Right ventricle myocardium superior (tissue), 1 donor: ENCODE measurements around the gene GSTCD. TPM values are rescaled to one million over a fixed set of nuclear protein-coding genes. Genes with fewer than 3 reads are reported as not detected.
"Not testable (repeated sequence)": the region's sequence is repeated elsewhere in the genome, so short reads cannot be mapped to it uniquely, and the experiment has no call there.

Experiments used
- ATAC-seq: fragments of 200-7000 bp; cut with Tn5 transposase; one replicate; pipeline ENCODE4 v1.9.1; 2020; ENCODE audit warnings: mild to moderate bottlenecking; ENCODE audit not compliant: poor library complexity
- DNase-seq: peaks from one replicate; pipeline ENCODE4 v3.0.0-alpha.2; 2020
- intact Hi-C: fragments of 100-400 bp; cut with DNase I; formaldehyde crosslinking; loops from one replicate; pipeline ENCODE4 v1.11.2; 2022
- total RNA-seq: library from RNA; stranded (reverse); fragmentation: NEBNext Ultra II Directional; extraction: Animal tissue kit (Norgen Biotek cat#: 25700); gene quantifications from one replicate; pipeline ENCODE4 v1.2.1, GENCODE V29; 2021
- donor health status: DM: no; HTN: yes; CAD: no; lungs with severe emphysema.

GSTCD gene
- total RNA-seq, 1 donor from 2014 or later = 3.4 TPM

- ATAC-seq = no peak
- intact Hi-C loops = loop anchor here (10.0 kb wide), 1 partner anchor 566 kb away; the partner anchor contains the start of gene TET2
- no peak for DNase-seq
Measured at GRCh38 chr4:105710678-105711077, 2.1 kb downstream of the GSTCD start.

GRCh38 chr4:105712766-105713165 lies 4.2 kb downstream of the GSTCD start:
- intact Hi-C loops = loop anchor here (10.0 kb wide), 1 partner anchor 568 kb away; the partner anchor contains the start of gene TET2
- DNase-seq = no peak
- no peak for ATAC-seq

- DNase-seq (no peak), ATAC-seq (no peak)
- intact Hi-C loops = loop anchor here (10.0 kb wide), 1 partner anchor 569 kb away; the partner anchor contains the start of gene TET2
Measured at GRCh38 chr4:105714071-105714521, 5.5 kb downstream of the GSTCD start.

GRCh38 chr4:105714932-105715331 lies 6.3 kb downstream of the GSTCD start:
- DNase-seq (no peak), ATAC-seq (no peak)
- intact Hi-C loops = loop anchor here (10.0 kb wide), 1 partner anchor 570 kb away; the partner anchor contains the start of gene TET2

GRCh38 chr4:105715692-105716278 lies 7.2 kb downstream of the GSTCD start:
- DNase-seq (no peak), ATAC-seq (no peak)
- intact Hi-C loops = loop anchor here (10.0 kb wide), 1 partner anchor 571 kb away; the partner anchor contains the start of gene TET2

GRCh38 chr4:105719204-105719603 lies 10.6 kb downstream of the GSTCD start:
- intact Hi-C loops = loop anchor here (10.0 kb wide), 1 partner anchor 574 kb away; the partner anchor contains the start of gene TET2

GRCh38 chr4:105725623-105726022 lies 17.0 kb downstream of the GSTCD start:
- intact Hi-C loops = no loop called here
- DNase-seq (no peak), ATAC-seq (no peak)

More at GRCh38 chr4:105719204-105719603, 10.6 kb downstream of the GSTCD start:
- DNase-seq = no peak
- ATAC-seq = no peak

- intact Hi-C loops, DNase-seq: not testable (repeated sequence)
Measured at GRCh38 chr4:105729895-105730294, 21.3 kb downstream of the GSTCD start.

GRCh38 chr4:105735217-105735616 lies 26.6 kb downstream of the GSTCD start:
- ATAC-seq, DNase-seq, intact Hi-C loops: not testable (repeated sequence)

More at GRCh38 chr4:105729895-105730294, 21.3 kb downstream of the GSTCD start:
- not testable (repeated sequence) for ATAC-seq

GRCh38 chr4:105741548-105741947 lies 33.0 kb downstream of the GSTCD start:
- intact Hi-C loops = no loop called here
- DNase-seq (no peak), ATAC-seq (no peak)

GRCh38 chr4:105748222-105748621 lies 39.6 kb downstream of the GSTCD start:
- ATAC-seq (no peak), DNase-seq (no peak)
- intact Hi-C loops = no loop called here

- ATAC-seq = no peak
Measured at GRCh38 chr4:105751718-105752299, 43.2 kb downstream of the GSTCD start.

GRCh38 chr4:105753361-105753760 lies 44.8 kb downstream of the GSTCD start:
- DNase-seq (no peak), ATAC-seq (no peak)
- intact Hi-C loops = no loop called here

More at GRCh38 chr4:105751718-105752299, 43.2 kb downstream of the GSTCD start:
- DNase-seq = no peak
- intact Hi-C loops = no loop called here

GRCh38 chr4:105755375-105755774 lies 46.8 kb downstream of the GSTCD start:
- intact Hi-C loops = no loop called here
- DNase-seq = no peak
- ATAC-seq = no peak

GRCh38 chr4:105758958-105759357 lies 50.4 kb downstream of the GSTCD start:
- ATAC-seq = no peak
- intact Hi-C loops = no loop called here
- no peak for DNase-seq

GRCh38 chr4:105765690-105766407 lies 57.3 kb downstream of the GSTCD start:
- intact Hi-C loops = no loop called here
- peak; percentile 78 for ATAC-seq
- no peak for DNase-seq

GRCh38 chr4:105767579-105767978 lies 59.0 kb downstream of the GSTCD start:
- ATAC-seq = no peak
- intact Hi-C loops = no loop called here

GRCh38 chr4:105770524-105770923 lies 61.9 kb downstream of the GSTCD start:
- intact Hi-C loops, ATAC-seq, DNase-seq: not testable (repeated sequence)

More at GRCh38 chr4:105767579-105767978, 59.0 kb downstream of the GSTCD start:
- no peak for DNase-seq

- ATAC-seq, DNase-seq, intact Hi-C loops: not testable (repeated sequence)
Measured at GRCh38 chr4:105772065-105772464, 63.5 kb downstream of the GSTCD start.
